Endothelial cell (in vitro differentiated cells): ENCODE measurements around the gene MAGI1. TPM values are rescaled to one million over a fixed set of nuclear protein-coding genes. Genes with fewer than 3 reads are reported as not detected.

ENCODE experiments used
- DNase-seq: peaks from one replicate; pipeline ENCODE4 v3.0.0; 2021; ENCODE audit warnings: low spot score
- H3K27ac Mint-ChIP-seq: one replicate; pipeline ENCODE4 v1.8.0; 2021; ENCODE audit warnings: mixed read lengths, inconsistent platforms; ENCODE audit not compliant: unreplicated experiment
- H3K27me3 Mint-ChIP-seq: one replicate; pipeline ENCODE4 v1.8.0; 2021; ENCODE audit warnings: mild to moderate bottlenecking, moderate library complexity, mixed read lengths, inconsistent platforms; ENCODE audit not compliant: unreplicated experiment
- H3K36me3 Mint-ChIP-seq: one replicate; pipeline ENCODE4 v1.8.0; 2021; ENCODE audit warnings: mild to moderate bottlenecking, low read depth, mixed read lengths, inconsistent platforms; ENCODE audit not compliant: unreplicated experiment
- H3K4me1 Mint-ChIP-seq: one replicate; pipeline ENCODE4 v1.8.0; 2021; ENCODE audit warnings: mild to moderate bottlenecking, mixed read lengths, inconsistent platforms; ENCODE audit not compliant: unreplicated experiment
- H3K4me3 Mint-ChIP-seq: one replicate; pipeline ENCODE4 v1.8.0; 2021; ENCODE audit warnings: mild to moderate bottlenecking, mixed read lengths, inconsistent platforms; ENCODE audit not compliant: unreplicated experiment
- H3K9me3 Mint-ChIP-seq: one replicate; pipeline ENCODE4 v1.8.0; 2021; ENCODE audit warnings: mixed read lengths, inconsistent platforms; ENCODE audit not compliant: unreplicated experiment
- long read RNA-seq: library from polyadenylated mRNA; unstranded; transcript quantifications from one replicate; pipeline ENCODE4 v2.0.0, GENCODE V29; 2020; ENCODE audit not compliant: unreplicated experiment
- total RNA-seq: library from RNA; stranded (reverse); fragmentation: NEBNext Ultra II Directional; extraction: Animal tissue kit (Norgen Biotek cat#: 25700); gene quantifications from one replicate; pipeline ENCODE4 v1.2.1, GENCODE V29; 2021; ENCODE audit not compliant: unreplicated experiment
- TF ChIP-seq, protein P1 (sequence below): fragments of 200-600 bp; sonication (generic); IDR thresholded peaks from one replicate; pipeline ENCODE4 v1.5.0; 2021; ENCODE audit warnings: antibody characterized with exemption; ENCODE audit not compliant: unreplicated experiment

Gene MAGI1
- 33.8 TPM for total RNA-seq
- long read RNA-seq, partial matches to known transcripts: 0 of 3 reads
- long read RNA-seq, other reads (novel, unspliced or antisense): 3 of 3 reads

DNA sequence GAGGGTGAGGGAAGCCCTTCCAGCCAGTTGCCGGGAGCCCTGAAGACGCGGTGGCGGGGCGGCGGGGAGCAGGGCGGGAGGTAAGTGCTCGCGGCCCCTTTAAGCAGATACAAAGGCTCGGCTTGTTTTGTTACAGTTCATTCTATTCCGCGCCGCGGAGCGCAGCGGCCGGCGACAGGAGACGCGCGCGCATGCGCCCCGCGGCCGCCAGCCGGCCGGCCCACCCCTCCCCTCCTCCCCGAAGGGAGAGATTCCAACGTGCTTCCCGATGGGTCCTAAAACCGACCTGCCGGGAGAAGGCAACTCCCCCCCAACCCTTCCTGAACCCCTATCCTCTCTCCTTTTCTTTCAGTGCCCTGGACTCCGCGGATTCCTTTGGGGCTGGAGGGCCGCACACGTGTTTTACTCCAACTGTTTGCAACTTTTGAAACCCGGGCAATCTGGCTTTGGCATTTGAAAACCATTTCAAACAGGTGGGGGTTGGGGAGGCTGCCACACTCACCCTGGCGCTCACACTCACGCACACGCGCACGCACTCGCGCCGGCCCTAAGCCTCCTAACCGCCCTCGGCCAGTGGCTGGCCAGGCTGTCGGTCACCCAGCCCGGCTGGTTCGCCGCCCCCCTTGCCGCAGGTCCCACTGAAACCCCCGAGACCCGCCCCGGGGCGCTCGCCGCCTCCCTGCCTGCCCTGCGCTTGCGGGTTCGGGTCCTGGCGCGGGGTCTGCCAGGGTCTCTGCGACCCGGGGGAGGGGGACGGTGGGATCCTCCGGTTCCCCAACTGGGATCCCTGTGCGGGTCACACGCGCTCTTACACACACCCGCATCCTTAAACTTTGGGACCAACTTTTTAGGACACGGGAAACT lies at the start of gene MAGI1:
Gene MAGI1, minus strand, starts transcription at position 193 of the 864 bp plus-strand sequence. CDS start 610 bp downstream, outside the sequence.
- Mint-ChIP-seq H3K9me3 (no peaks in the 10 kb centered on the region), H3K27me3 (peaks cover 5% of the 10 kb centered on the region)

DNA sequence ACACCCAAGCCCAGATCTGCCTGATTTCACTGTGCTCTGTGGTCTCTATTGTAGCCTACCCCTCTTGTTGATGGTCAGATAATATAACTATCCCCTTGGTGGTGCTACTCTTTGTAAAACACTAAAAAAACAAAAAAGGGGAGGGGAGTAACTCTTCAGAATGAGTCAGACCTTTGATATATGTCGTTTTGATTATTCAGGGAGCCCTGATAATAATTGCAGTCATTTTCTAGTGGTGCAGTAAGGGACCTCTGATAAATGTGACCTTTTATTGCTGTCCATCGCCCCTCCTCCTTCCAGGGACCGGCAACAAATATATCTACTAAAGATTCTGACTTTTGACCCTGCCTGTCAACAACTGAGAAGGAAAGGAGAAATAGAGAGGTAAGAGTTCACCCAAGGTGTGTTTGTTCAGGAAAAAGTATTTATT lies 45.1 kb upstream of the MAGI1 start:
- TF ChIP-seq, protein P1, sequence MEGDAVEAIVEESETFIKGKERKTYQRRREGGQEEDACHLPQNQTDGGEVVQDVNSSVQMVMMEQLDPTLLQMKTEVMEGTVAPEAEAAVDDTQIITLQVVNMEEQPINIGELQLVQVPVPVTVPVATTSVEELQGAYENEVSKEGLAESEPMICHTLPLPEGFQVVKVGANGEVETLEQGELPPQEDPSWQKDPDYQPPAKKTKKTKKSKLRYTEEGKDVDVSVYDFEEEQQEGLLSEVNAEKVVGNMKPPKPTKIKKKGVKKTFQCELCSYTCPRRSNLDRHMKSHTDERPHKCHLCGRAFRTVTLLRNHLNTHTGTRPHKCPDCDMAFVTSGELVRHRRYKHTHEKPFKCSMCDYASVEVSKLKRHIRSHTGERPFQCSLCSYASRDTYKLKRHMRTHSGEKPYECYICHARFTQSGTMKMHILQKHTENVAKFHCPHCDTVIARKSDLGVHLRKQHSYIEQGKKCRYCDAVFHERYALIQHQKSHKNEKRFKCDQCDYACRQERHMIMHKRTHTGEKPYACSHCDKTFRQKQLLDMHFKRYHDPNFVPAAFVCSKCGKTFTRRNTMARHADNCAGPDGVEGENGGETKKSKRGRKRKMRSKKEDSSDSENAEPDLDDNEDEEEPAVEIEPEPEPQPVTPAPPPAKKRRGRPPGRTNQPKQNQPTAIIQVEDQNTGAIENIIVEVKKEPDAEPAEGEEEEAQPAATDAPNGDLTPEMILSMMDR: no peak
- no peak overlapping the region for H3K27ac Mint-ChIP-seq
- no peak for DNase-seq
- H3K4me3 Mint-ChIP-seq: no peak overlapping the region
- H3K9me3 Mint-ChIP-seq: no peaks in the 10 kb centered on the region
- H3K27me3 Mint-ChIP-seq: no peaks in the 10 kb centered on the region
- no peaks in the 10 kb centered on the region for H3K4me1 Mint-ChIP-seq
- no peaks in the 10 kb centered on the region for H3K36me3 Mint-ChIP-seq

More for the DNA sequence above, at the start of gene MAGI1:
- peak; percentile 91 for DNase-seq
- TF ChIP-seq, protein P1: no peak
- H3K27ac Mint-ChIP-seq: peak within 1 kb of the TSS; percentile 92
- peak within 1 kb of the TSS; percentile 97 for H3K4me3 Mint-ChIP-seq
- no peaks in the 10 kb centered on the region for H3K36me3 Mint-ChIP-seq
- H3K4me1 Mint-ChIP-seq: peaks cover 31% of the 10 kb centered on the region

DNA sequence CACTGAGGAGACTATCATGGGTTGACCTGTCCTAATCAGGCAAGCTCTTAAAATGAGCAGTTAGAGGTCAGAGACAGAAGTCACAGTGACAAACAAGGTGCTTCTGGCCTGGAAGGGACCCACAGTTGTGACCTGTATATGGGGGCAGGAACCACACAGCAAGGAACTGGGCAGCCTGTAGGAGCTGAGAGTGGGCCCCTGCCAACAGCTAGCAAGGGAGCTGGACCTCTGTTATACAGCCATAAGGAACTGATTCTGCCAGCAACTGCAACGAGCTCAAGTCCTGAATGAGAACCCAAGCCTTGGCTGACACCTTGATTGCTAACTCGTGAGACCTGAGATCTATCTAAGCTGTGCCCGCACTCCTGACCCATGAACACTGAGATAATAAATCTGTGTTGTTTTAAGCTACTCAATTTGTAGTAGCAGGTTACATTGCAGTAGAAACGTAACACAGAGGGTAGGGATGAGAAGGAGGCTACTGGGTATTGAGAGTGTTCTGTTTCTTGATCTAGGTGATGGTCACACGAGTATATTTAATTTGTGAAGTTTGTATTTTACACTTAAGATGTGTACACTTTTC lies 44.5 kb upstream of the MAGI1 start:
- no peak overlapping the region for H3K4me3 Mint-ChIP-seq
- TF ChIP-seq, protein P1: no peak
- H3K9me3 Mint-ChIP-seq: no peaks in the 10 kb centered on the region
- H3K36me3 Mint-ChIP-seq: no peaks in the 10 kb centered on the region
- H3K27me3 Mint-ChIP-seq: no peaks in the 10 kb centered on the region
- no peak overlapping the region for H3K27ac Mint-ChIP-seq
- no peak for DNase-seq
- no peaks in the 10 kb centered on the region for H3K4me1 Mint-ChIP-seq

DNA sequence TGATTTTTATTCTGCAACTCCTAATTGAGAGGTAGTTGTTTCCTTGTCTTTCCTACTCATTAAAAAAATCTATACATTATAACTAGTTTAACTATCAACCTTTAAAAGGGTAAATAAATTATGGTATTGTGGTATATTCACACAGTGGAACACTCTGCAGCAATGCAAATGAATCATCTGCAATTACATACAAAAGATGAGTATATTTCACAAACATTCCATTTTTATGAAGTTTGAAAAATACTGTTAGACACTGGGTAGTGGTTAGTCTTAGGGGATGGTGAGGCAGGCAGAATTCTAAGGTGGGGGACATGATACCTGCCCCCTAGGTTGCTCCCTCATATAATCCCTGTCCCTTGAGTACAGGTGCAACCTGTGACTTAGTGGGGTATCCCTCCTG lies 44.0 kb upstream of the MAGI1 start:
- no peak for DNase-seq
- Mint-ChIP-seq H3K4me1 (no peaks in the 10 kb centered on the region), H3K9me3 (no peaks in the 10 kb centered on the region), H3K27ac (no peak overlapping the region), H3K36me3 (no peaks in the 10 kb centered on the region), H3K27me3 (no peaks in the 10 kb centered on the region), H3K4me3 (no peak overlapping the region)
- TF ChIP-seq, protein P1: no peak

DNA sequence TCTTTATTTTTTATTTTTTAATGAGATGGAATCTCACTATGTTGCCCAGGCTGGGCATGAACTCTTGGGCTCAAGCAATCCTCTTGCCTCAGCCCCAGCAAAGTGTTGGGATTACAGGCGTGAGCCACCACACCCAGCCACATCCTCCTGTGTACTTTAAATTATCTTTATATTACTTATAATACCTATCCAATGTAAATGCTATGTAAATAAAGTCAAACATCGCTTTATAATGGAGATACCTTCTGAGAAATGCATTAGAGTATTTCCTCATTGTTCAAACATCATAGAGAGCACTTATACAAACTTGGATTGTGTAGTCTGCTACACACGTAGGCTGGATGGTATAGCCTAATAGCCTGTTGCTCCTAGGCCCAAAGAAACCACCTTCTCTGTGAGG lies 41.4 kb upstream of the MAGI1 start:
- TF ChIP-seq, protein P1: no peak
- Mint-ChIP-seq H3K36me3 (no peaks in the 10 kb centered on the region), H3K4me3 (no peak overlapping the region), H3K9me3 (no peaks in the 10 kb centered on the region), H3K4me1 (no peaks in the 10 kb centered on the region), H3K27ac (no peak overlapping the region), H3K27me3 (peaks cover 2% of the 10 kb centered on the region)
- no peak for DNase-seq
